Measurements from ENCODE around the gene RIOX2.
"Not testable (repeated sequence)": the region's sequence is repeated elsewhere in the genome, so short reads cannot be mapped to it uniquely, and the experiment has no call there.

RIOX2 gene

DNA sequence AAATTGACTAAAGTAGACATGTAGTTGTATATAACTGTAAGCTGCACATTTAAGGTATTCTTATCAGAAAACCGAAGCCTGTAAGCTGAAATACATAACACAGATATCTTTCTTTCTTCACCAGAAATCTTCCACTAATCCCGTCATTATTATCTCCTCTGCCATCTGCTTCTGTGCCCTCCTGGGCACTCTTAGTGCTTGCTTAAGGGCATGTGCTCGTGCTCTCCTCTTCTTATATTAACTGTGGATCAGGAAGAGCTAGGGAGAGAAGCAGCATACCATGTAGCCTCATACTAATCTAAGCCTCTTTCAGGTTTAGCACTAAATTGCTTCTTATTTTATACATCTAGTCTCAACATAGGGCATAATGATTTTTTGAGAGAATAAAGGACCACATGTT lies 60.8 kb downstream of the RIOX2 start:
- no peak for DNase-seq (ENCODE audit: low read depth)

GRCh38 chr3:97910931-97911351 lies 61.3 kb downstream of the RIOX2 start:
- DNase-seq (ENCODE audit: low read depth): no peak

GRCh38 chr3:97910236-97910831 lies 61.9 kb downstream of the RIOX2 start:
- not testable (repeated sequence) for DNase-seq (ENCODE audit: low read depth)

DNA sequence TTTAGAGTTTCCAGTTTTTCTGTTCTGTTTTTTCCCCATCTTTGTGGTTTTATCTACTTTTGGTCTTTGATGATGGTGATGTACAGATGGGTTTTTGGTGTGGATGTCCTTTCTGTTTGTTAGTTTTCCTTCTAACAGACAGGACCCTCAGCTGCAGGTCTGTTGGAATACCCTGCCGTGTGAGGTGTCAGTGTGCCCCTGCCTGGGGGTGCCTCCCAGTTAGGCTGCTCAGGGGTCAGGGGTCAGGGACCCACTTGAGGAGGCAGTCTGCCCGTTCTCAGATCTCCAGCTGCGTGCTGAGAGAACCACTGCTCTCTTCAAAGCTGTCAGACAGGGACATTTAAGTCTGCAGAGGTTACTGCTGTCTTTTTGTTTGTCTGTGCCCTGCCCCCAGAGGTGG lies 62.4 kb downstream of the RIOX2 start:
- not testable (repeated sequence) for DNase-seq (ENCODE audit: low read depth)

DNA sequence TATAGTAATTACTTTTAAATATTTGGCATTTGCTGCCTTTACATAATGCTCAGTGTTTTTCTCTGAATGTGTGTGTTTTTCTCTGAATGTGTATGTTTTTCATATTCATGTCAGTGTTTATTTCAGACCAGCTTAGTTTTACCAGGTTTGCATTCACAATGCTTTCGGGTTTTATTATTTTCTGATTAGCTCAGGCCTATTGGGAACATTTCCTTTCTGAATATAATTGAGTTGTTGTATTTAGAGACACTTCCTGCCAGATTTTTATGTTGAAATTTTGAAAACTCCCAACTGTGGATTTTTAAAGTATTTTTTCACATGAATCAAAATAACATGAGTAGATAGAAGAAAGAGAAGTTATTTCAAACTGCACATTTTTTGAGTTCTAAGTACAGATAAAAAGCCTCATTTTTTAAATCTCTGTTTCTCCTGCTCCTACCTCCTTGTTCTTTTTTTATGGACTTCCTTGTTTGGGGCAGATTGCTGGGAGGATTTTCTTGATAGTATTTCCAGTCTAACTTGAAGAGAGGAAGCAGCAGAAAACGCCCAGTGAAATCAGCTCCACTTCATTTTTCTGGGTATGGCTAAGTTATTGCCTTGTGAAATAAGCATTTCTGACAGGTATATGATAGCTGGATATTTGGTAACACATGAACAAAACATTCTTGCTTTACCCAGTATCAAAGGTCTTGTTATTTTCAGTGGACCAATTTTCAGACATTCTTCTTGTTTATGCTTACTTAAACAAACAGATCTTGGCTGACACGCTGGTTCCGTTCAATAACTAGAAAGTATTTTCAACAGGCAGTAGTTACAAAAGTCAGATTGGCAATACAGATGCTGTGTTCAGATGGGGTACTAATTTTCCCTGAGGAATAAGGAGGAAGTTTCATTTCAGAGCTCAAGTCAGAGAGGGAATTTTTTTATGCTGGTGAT lies 70.7 kb downstream of the RIOX2 start:
- no peak for DNase-seq (ENCODE audit: low read depth)

DNA sequence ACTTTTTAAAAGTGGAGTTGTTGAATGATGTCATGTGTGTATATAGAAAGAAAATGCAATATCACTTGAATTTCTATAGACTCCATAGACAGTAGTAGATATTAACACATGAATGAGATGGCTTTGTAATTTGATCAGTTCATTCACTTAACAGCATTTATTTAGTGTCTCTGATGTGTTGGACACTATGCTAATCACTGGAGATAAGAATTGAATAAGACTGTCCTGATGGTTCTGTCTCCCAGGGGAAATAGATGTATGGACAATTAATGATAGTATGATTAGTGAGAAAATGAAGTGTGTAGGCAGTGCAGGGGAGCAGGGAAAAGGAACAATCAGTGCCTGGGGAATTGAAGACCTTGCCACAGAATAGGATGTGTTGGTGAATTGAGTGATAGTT lies 72.9 kb downstream of the RIOX2 start:
- DNase-seq (ENCODE audit: low read depth): no peak

GRCh38 chr3:97896547-97896946 lies 75.7 kb downstream of the RIOX2 start:
- no peak for DNase-seq (ENCODE audit: low read depth)

DNA sequence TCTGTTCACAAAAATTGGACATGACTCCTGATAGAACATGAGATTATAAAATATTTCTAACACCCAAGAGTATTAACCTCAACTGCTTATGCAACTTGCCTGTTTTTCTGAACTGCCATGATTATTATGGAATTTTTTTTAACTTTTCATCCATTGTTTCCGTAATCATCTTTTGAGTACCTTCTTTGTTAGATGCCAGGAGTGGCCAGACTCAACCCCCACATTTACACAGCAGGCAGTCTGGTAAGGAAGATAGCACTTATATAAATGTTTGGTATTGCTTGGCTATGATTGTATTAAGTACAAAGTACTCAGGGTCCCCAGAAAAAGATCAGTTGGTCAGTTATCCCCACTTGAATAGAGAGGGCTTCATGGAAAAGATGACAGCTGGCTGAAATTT lies 76.1 kb downstream of the RIOX2 start:
- DNase-seq (ENCODE audit: low read depth): no peak

DNA sequence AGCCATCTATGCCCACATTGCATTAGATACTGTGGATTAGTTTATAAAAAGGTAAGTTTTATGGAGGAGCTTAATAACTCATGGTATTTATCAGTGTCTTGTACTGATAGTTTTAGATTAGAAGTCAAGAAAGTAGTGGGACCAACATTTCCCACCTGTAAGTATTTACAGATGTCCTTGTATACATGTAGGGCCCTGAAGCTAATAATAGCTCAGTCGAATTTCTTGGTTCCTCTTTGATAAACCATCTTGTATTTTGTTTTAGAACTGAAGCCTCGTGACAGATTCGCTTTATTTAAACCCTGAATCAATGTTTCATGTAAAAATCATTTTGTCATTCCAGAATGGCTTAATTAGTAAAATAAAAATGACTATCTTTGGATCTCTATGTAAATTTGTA lies 77.0 kb downstream of the RIOX2 start:
- no peak for DNase-seq (ENCODE audit: low read depth)

DNA sequence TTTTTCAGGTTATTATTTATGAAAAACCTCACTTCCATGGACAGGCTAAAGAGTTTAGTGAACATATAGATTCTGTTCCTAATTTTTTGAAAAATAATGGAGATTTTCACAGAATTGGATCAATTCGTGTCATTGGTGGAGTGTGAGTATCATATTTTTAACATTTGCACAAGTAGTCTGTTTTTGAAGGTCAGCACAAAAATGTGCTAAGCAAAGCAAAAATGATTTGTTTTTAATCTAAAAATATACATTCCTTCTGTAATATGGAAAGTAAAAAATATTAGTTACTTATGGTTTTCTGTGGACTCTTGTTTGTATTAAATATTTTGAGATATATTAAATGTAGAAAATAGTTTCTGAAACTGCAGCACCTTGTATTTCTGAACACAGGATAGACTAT lies 79.4 kb downstream of the RIOX2 start:
- DNase-seq (ENCODE audit: low read depth): no peak

All from fibroblast of the conjunctiva (primary cell).